ENCODE results near the gene FPGS. TPM values are rescaled to one million over a fixed set of nuclear protein-coding genes. Genes with fewer than 3 reads are reported as not detected.

The FPGS gene
- polyA plus RNA-seq, 3 donors = 21.3 to 28.5 (median 25.2) TPM

- peaks cover 32 to 37% of the 10 kb centered on the region in 2 donors for H3K4me1 ChIP-seq (ENCODE audit: control insufficient read depth in 1 of 2, insufficient read depth in 2 of 2, low read length in 2 of 2)
- peaks cover 22% of the 10 kb centered on the region for H3K79me2 ChIP-seq (ENCODE audit: insufficient read depth, low read length)
- H3K4me3 ChIP-seq (replicated peaks in 1 of 3; ENCODE audit: low read depth in 2 of 3, low read length in 3 of 3) = no peak overlapping the region
- no peaks in the 10 kb centered on the region for H3K27me3 ChIP-seq (ENCODE audit: control insufficient read depth in 2 of 2, insufficient read depth in 2 of 2, low read length in 2 of 2)
- H3K36me3 ChIP-seq (replicated peaks in 1 of 2; ENCODE audit: control insufficient read depth in 1 of 2, insufficient read depth in 2 of 2, low read length in 2 of 2) = peaks cover 27% of the 10 kb centered on the region in 2 donors
- H4K20me1 ChIP-seq (ENCODE audit: insufficient read depth, low read length) = peaks cover 10% of the 10 kb centered on the region
- no peak overlapping the region for H3K4me3 Mint-ChIP-seq
- H3K9ac ChIP-seq (ENCODE audit: insufficient read depth, low read length, poor library complexity, severe bottlenecking) = no peak overlapping the region
- no peak overlapping the region for H2AFZ ChIP-seq (ENCODE audit: insufficient read depth, low read depth, low read length, poor library complexity, severe bottlenecking)
- H3K27ac Mint-ChIP-seq = peak overlapping the region in 1 of 7 donors; percentile 69
- H3K4me2 ChIP-seq (replicated peaks; ENCODE audit: extremely low read depth, low read length, poor library complexity, severe bottlenecking) = no peak overlapping the region
- intact Hi-C loops (cut with micrococcal nuclease) = no loop called here
- no peaks in the 10 kb centered on the region for H3K9me3 ChIP-seq (replicated peaks in 1 of 2; ENCODE audit: control insufficient read depth in 1 of 2, insufficient read depth in 1 of 2, low read length in 2 of 2)
- DNase-seq = no peak
- H3K27ac ChIP-seq (ENCODE audit: low read depth in 1 of 2, low read length in 2 of 2) = no peak overlapping the region
- 88% methylated on average over 6 of the region's 8 CpGs for WGBS (ENCODE audit: insufficient coverage)
- H3K36me3 Mint-ChIP-seq = peaks cover 26 to 41% of the 10 kb centered on the region in 2 donors
- peaks cover 0 to 2% (median 0%) of the 10 kb centered on the region in 3 donors for H3K27me3 Mint-ChIP-seq (ENCODE audit: low read depth in 3 of 3)
- TF ChIP-seq CTCF (IDR thresholded peaks at IDR 0.05) = peak; percentile 45
- H3K9me3 Mint-ChIP-seq = peaks cover 0 to 2% (median 0%) of the 10 kb centered on the region in 7 donors
- peaks cover 35% of the 10 kb centered on the region for H3K4me1 Mint-ChIP-seq
Observed at GRCh38 chr9:127805620-127806019, 2.9 kb downstream of the FPGS start.

DNA sequence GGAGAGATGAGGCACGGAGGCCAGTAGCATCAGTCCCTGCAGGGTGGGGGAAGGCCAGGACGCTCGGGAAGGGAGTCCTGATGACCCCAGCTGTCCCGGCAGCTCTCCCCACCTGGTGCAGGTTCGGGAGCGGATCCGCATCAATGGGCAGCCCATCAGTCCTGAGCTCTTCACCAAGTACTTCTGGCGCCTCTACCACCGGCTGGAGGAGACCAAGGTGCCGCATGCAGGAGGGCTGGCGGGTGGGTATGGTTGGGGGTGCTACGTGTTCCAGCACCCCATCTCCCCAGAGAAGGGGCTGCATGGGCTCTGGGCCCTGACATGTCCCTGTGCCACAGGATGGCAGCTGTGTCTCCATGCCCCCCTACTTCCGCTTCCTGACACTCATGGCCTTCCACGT lies 4.2 kb downstream of the FPGS start:
- no peak overlapping the region for H3K4me3 Mint-ChIP-seq
- Histone ChIP-seq H3K27me3 (ENCODE audit: control insufficient read depth in 2 of 2, insufficient read depth in 2 of 2, low read length in 2 of 2) (no peaks in the 10 kb centered on the region), H3K4me1 (ENCODE audit: control insufficient read depth in 1 of 2, insufficient read depth in 2 of 2, low read length in 2 of 2) (peaks cover 20 to 24% of the 10 kb centered on the region in 2 donors), H3K9ac (ENCODE audit: insufficient read depth, low read length, poor library complexity, severe bottlenecking) (no peak overlapping the region), H3K9me3 (replicated peaks in 1 of 2; ENCODE audit: control insufficient read depth in 1 of 2, insufficient read depth in 1 of 2, low read length in 2 of 2) (no peaks in the 10 kb centered on the region), H4K20me1 (ENCODE audit: insufficient read depth, low read length) (peaks cover 10% of the 10 kb centered on the region), H3K4me2 (replicated peaks; ENCODE audit: extremely low read depth, low read length, poor library complexity, severe bottlenecking) (no peak overlapping the region), H3K36me3 (replicated peaks in 1 of 2; ENCODE audit: control insufficient read depth in 1 of 2, insufficient read depth in 2 of 2, low read length in 2 of 2) (peaks cover 27 to 32% of the 10 kb centered on the region in 2 donors), H3K79me2 (ENCODE audit: insufficient read depth, low read length) (peaks cover 22% of the 10 kb centered on the region), H3K4me3 (replicated peaks in 1 of 3; ENCODE audit: low read depth in 2 of 3, low read length in 3 of 3) (no peak overlapping the region), H2AFZ (ENCODE audit: insufficient read depth, low read depth, low read length, poor library complexity, severe bottlenecking) (no peak overlapping the region), H3K27ac (ENCODE audit: low read depth in 1 of 2, low read length in 2 of 2) (no peak overlapping the region)
- peaks cover 27% of the 10 kb centered on the region for H3K4me1 Mint-ChIP-seq
- no peak for TF ChIP-seq CTCF (IDR thresholded peaks at IDR 0.05)
- H3K9me3 Mint-ChIP-seq = no peaks in the 10 kb centered on the region
- H3K27ac Mint-ChIP-seq = peak overlapping the region in 4 of 7 donors; percentile 23 to 60 (median 40)
- H3K36me3 Mint-ChIP-seq = peaks cover 28 to 44% of the 10 kb centered on the region in 2 donors
- H3K27me3 Mint-ChIP-seq (ENCODE audit: low read depth in 3 of 3) = peaks cover 0 to 2% (median 0%) of the 10 kb centered on the region in 3 donors
- 97% methylated on average over 9 of the region's 14 CpGs for WGBS (ENCODE audit: insufficient coverage)
- no peak for DNase-seq
- intact Hi-C loops (cut with micrococcal nuclease) = no loop called here

All from CD14-positive monocyte (primary cell).